ENCODE results near the gene ALDH6A1. TPM values are rescaled to one million over a fixed set of nuclear protein-coding genes. Genes with fewer than 3 reads are reported as not detected.

Gene ALDH6A1
- total RNA-seq, 1 donor from 2014 or later: 25.6 TPM

GRCh38 chr14:74065746-74066575 is 18.3 kb downstream of the ALDH6A1 start:
- H3K27ac Mint-ChIP-seq (ENCODE audit: unreplicated experiment): no peak overlapping the region
- H3K27me3 Mint-ChIP-seq (ENCODE audit: unreplicated experiment): no peaks in the 10 kb centered on the region
- peaks cover 2% of the 10 kb centered on the region for H3K4me1 Mint-ChIP-seq (ENCODE audit: unreplicated experiment)
- H3K36me3 Mint-ChIP-seq (ENCODE audit: unreplicated experiment): peaks cover 22% of the 10 kb centered on the region
- no peak overlapping the region for H3K4me3 Mint-ChIP-seq (ENCODE audit: unreplicated experiment)
- H3K9me3 Mint-ChIP-seq (ENCODE audit: unreplicated experiment): no peaks in the 10 kb centered on the region
- no peak for DNase-seq (ENCODE audit: extremely low spot score, unreplicated experiment)
- TF ChIP-seq, protein P1, sequence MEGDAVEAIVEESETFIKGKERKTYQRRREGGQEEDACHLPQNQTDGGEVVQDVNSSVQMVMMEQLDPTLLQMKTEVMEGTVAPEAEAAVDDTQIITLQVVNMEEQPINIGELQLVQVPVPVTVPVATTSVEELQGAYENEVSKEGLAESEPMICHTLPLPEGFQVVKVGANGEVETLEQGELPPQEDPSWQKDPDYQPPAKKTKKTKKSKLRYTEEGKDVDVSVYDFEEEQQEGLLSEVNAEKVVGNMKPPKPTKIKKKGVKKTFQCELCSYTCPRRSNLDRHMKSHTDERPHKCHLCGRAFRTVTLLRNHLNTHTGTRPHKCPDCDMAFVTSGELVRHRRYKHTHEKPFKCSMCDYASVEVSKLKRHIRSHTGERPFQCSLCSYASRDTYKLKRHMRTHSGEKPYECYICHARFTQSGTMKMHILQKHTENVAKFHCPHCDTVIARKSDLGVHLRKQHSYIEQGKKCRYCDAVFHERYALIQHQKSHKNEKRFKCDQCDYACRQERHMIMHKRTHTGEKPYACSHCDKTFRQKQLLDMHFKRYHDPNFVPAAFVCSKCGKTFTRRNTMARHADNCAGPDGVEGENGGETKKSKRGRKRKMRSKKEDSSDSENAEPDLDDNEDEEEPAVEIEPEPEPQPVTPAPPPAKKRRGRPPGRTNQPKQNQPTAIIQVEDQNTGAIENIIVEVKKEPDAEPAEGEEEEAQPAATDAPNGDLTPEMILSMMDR (IDR thresholded peaks at IDR 0.05): no peak

DNA sequence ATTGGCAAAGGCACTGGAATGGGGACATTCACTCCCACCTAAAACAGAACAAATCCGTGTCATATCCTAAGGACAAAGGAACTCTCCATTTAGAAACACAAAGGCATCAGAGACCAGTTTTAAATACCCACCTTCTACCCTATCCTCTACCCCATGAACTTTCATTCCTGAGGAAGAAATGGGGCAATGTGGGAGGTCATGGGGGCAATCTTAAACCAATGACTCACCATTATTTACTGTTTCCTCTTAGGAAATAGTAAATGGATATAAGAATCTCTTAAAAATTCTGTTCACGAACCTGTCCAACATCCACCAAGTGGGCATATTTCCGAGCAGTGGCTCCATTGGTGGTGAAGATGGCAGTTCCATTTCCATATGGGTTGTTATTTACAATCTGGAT is 19.4 kb downstream of the ALDH6A1 start:
- no peak overlapping the region for H3K27ac Mint-ChIP-seq (ENCODE audit: unreplicated experiment)
- DNase-seq (ENCODE audit: extremely low spot score, unreplicated experiment): no peak
- H3K36me3 Mint-ChIP-seq (ENCODE audit: unreplicated experiment): peaks cover 28% of the 10 kb centered on the region
- no peaks in the 10 kb centered on the region for H3K27me3 Mint-ChIP-seq (ENCODE audit: unreplicated experiment)
- no peak overlapping the region for H3K4me3 Mint-ChIP-seq (ENCODE audit: unreplicated experiment)
- H3K4me1 Mint-ChIP-seq (ENCODE audit: unreplicated experiment): peaks cover 2% of the 10 kb centered on the region
- TF ChIP-seq, protein P1 (IDR thresholded peaks at IDR 0.05): no peak
- H3K9me3 Mint-ChIP-seq (ENCODE audit: unreplicated experiment): no peaks in the 10 kb centered on the region

GRCh38 chr14:74064426-74064825 is 19.8 kb downstream of the ALDH6A1 start:
- no peak overlapping the region for H3K27ac Mint-ChIP-seq (ENCODE audit: unreplicated experiment)

DNA sequence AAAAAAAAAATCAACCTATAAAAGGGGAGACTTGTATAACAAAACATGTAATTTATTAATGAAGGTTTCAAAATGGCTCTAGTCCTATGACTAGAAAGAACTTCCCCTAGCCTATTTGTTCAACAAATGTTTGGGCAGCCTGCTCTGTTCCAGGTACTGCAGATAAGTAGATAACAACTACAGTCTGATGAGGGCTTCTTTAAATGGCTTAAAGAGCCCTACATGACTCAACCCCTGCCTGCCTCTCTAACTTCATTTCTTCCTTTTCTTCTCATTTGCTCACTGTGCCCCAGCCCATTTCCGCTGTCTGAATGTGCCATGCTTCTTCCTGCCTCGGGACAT is 21.5 kb downstream of the ALDH6A1 start:
- no peak for DNase-seq (ENCODE audit: extremely low spot score, unreplicated experiment)
- H3K36me3 Mint-ChIP-seq (ENCODE audit: unreplicated experiment): peaks cover 36% of the 10 kb centered on the region
- TF ChIP-seq, protein P1 (IDR thresholded peaks at IDR 0.05): no peak
- H3K27me3 Mint-ChIP-seq (ENCODE audit: unreplicated experiment): no peaks in the 10 kb centered on the region
- no peaks in the 10 kb centered on the region for H3K9me3 Mint-ChIP-seq (ENCODE audit: unreplicated experiment)
- no peak overlapping the region for H3K27ac Mint-ChIP-seq (ENCODE audit: unreplicated experiment)
- H3K4me1 Mint-ChIP-seq (ENCODE audit: unreplicated experiment): peaks cover 2% of the 10 kb centered on the region
- H3K4me3 Mint-ChIP-seq (ENCODE audit: unreplicated experiment): no peak overlapping the region

More at GRCh38 chr14:74064426-74064825, 19.8 kb downstream of the ALDH6A1 start:
- DNase-seq (ENCODE audit: extremely low spot score, unreplicated experiment): no peak
- Mint-ChIP-seq H3K4me1 (ENCODE audit: unreplicated experiment) (peaks cover 2% of the 10 kb centered on the region), H3K36me3 (ENCODE audit: unreplicated experiment) (peaks cover 31% of the 10 kb centered on the region), H3K4me3 (ENCODE audit: unreplicated experiment) (no peak overlapping the region), H3K27me3 (ENCODE audit: unreplicated experiment) (no peaks in the 10 kb centered on the region), H3K9me3 (ENCODE audit: unreplicated experiment) (no peaks in the 10 kb centered on the region)
- TF ChIP-seq, protein P1 (IDR thresholded peaks at IDR 0.05): no peak

DNA sequence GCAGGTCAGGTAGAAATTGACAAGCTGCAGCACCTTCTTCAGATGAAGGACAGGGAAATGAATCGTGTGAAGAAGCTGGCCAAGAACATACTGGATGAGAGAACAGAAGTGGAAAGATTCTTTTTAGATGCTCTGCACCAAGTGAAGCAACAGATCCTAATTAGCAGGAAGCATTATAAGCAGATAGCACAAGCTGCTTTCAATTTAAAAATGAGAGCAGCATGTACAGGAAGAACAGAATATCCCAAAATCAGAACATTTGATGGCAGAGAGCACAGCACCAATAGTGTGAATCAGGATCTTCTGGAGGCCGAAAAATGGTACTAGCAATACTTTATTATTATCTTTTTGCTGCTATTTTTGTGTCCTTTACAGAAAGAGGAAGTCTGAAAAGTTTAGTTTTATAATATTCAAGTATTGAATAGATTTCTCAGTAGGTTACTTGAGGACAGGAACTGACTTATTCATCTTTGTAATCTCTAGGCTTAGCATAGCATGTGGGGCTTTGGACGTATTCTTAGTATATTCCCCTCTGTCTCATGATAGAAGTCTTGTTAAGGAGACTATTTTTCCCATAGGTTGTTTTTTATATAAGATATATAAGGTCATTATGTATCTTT is 34.3 kb downstream of the ALDH6A1 start:
- no peak overlapping the region for H3K27ac Mint-ChIP-seq (ENCODE audit: unreplicated experiment)
- H3K9me3 Mint-ChIP-seq (ENCODE audit: unreplicated experiment): no peaks in the 10 kb centered on the region
- H3K4me1 Mint-ChIP-seq (ENCODE audit: unreplicated experiment): no peaks in the 10 kb centered on the region
- no peaks in the 10 kb centered on the region for H3K27me3 Mint-ChIP-seq (ENCODE audit: unreplicated experiment)
- H3K36me3 Mint-ChIP-seq (ENCODE audit: unreplicated experiment): peaks cover 11% of the 10 kb centered on the region
- TF ChIP-seq, protein P1 (IDR thresholded peaks at IDR 0.05): no peak
- DNase-seq (ENCODE audit: extremely low spot score, unreplicated experiment): no peak
- no peak overlapping the region for H3K4me3 Mint-ChIP-seq (ENCODE audit: unreplicated experiment)

All from osteocyte (in vitro differentiated cells).